Hepatocyte (in vitro differentiated cells): ENCODE results near the gene GBX1. TPM values are rescaled to one million over a fixed set of nuclear protein-coding genes. Genes with fewer than 3 reads are reported as not detected.

ENCODE experiments used
- DNase-seq: peaks from one replicate; pipeline ENCODE4 v3.0.0-alpha.2; 2016; ENCODE audit warnings: low spot score
- H2AFZ ChIP-seq: fragments of 200-600 bp; sonication (generic); 2 replicates; pipeline ENCODE4 v1.6.0; 2016; ENCODE audit warnings: antibody characterized with exemption, mild to moderate bottlenecking
- H3K27ac ChIP-seq: fragments of 200-600 bp; sonication (generic); 2 replicates; pipeline ENCODE4 v1.5.1; 2016; ENCODE audit warnings: mild to moderate bottlenecking
- H3K27me3 ChIP-seq: fragments of 200-600 bp; sonication (generic); 2 replicates; pipeline ENCODE4 v1.6.1; 2016
- H3K36me3 ChIP-seq: fragments of 200-600 bp; sonication (generic); replicated peaks from 2 replicates; pipeline ENCODE4 v1.5.1; 2016; ENCODE audit warnings: low read depth; ENCODE audit not compliant: insufficient read depth
- H3K4me1 ChIP-seq: fragments of 200-600 bp; sonication (generic); 2 replicates; pipeline ENCODE4 v1.5.1; 2016; ENCODE audit warnings: mild to moderate bottlenecking, moderate library complexity; ENCODE audit not compliant: insufficient read depth
- H3K4me2 ChIP-seq: fragments of 200-600 bp; sonication (generic); 2 replicates; pipeline ENCODE4 v1.6.0; 2016
- H3K4me3 ChIP-seq: fragments of 200-600 bp; sonication (generic); 2 replicates; pipeline ENCODE4 v1.5.1; 2016; ENCODE audit warnings: mild to moderate bottlenecking
- H3K79me2 ChIP-seq: fragments of 200-600 bp; sonication (generic); 2 replicates; pipeline ENCODE4 v1.6.0; 2017; ENCODE audit warnings: mild to moderate bottlenecking
- H3K9me2 ChIP-seq: fragments of 200-600 bp; sonication (generic); replicated peaks from 2 replicates; pipeline ENCODE4 v1.6.0; 2017; ENCODE audit warnings: mild to moderate bottlenecking; ENCODE audit not compliant: insufficient read depth
- H3K9me3 ChIP-seq: fragments of 200-600 bp; sonication (generic); 2 replicates; pipeline ENCODE4 v1.5.1; 2016; ENCODE audit warnings: low read depth, mild to moderate bottlenecking
- H4K20me1 ChIP-seq: fragments of 200-600 bp; sonication (generic); 2 replicates; pipeline ENCODE4 v1.6.0; 2016; ENCODE audit warnings: mild to moderate bottlenecking; ENCODE audit not compliant: insufficient read depth, poor library complexity, severe bottlenecking
- EZH2 ChIP-seq: fragments of 200-600 bp; sonication (generic); IDR thresholded peaks from 2 replicates; pipeline ENCODE4 v1.6.1; 2016; ENCODE audit warnings: antibody characterized with exemption, mild to moderate bottlenecking, borderline replicate concordance
- EZH2phosphoT487 ChIP-seq: fragments of 200-600 bp; sonication (generic); IDR thresholded peaks from one replicate; pipeline ENCODE4 v1.6.1; 2018; ENCODE audit warnings: antibody characterized with exemption, mild to moderate bottlenecking, low read depth, moderate library complexity; ENCODE audit not compliant: unreplicated experiment, severe bottlenecking
- WGBS: methylation state at CpG from one replicate; pipeline ENCODE4 v1.1.6; 2016; ENCODE audit warnings: low lambda C conversion rate; ENCODE audit errors: missing lambda C conversion rate; 5-methylcytosine and 5-hydroxymethylcytosine counted together
- polyA plus RNA-seq: library from polyadenylated mRNA; unstranded; fragments of >200 nt; fragmentation: Nextera tagmentation; extraction: Ambion mirVana; gene quantifications from 2 replicates; pipeline ENCODE4 v1.2.1, GENCODE V29; 2016
- total RNA-seq: library from RNA; depleted of rRNA; stranded (reverse); fragments of >200 nt; gene quantifications from 2 replicates; pipeline ENCODE4 v1.2.3, GENCODE V29; 2014
- TF ChIP-seq, protein P1 (sequence below): fragments of 200-600 bp; sonication (generic); IDR thresholded peaks from 2 replicates; pipeline ENCODE4 v1.5.1; 2016; ENCODE audit warnings: antibody characterized with exemption, mild to moderate bottlenecking; ENCODE audit not compliant: poor library complexity

The GBX1 gene
- total and polyA plus RNA-seq, 2 experiments from 2014 or later = not detected

- H3K36me3 ChIP-seq = no peaks in the 10 kb centered on the region
- DNase-seq = no peak
- H3K79me2 ChIP-seq = peaks cover 89% of the 10 kb centered on the region
- H2AFZ ChIP-seq = no peak overlapping the region
- peaks cover 82% of the 10 kb centered on the region for H4K20me1 ChIP-seq
- TF ChIP-seq EZH2phosphoT487 (no peak), EZH2 (no peak)
- TF ChIP-seq, protein P1, sequence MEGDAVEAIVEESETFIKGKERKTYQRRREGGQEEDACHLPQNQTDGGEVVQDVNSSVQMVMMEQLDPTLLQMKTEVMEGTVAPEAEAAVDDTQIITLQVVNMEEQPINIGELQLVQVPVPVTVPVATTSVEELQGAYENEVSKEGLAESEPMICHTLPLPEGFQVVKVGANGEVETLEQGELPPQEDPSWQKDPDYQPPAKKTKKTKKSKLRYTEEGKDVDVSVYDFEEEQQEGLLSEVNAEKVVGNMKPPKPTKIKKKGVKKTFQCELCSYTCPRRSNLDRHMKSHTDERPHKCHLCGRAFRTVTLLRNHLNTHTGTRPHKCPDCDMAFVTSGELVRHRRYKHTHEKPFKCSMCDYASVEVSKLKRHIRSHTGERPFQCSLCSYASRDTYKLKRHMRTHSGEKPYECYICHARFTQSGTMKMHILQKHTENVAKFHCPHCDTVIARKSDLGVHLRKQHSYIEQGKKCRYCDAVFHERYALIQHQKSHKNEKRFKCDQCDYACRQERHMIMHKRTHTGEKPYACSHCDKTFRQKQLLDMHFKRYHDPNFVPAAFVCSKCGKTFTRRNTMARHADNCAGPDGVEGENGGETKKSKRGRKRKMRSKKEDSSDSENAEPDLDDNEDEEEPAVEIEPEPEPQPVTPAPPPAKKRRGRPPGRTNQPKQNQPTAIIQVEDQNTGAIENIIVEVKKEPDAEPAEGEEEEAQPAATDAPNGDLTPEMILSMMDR = no peak
- H3K4me3 ChIP-seq = no peak overlapping the region
- H3K9me2 ChIP-seq = no peaks in the 10 kb centered on the region
- WGBS = 91% methylated on average over 10 of the region's 10 CpGs
- H3K27me3 ChIP-seq = no peaks in the 10 kb centered on the region
- no peak overlapping the region for H3K4me2 ChIP-seq
- no peaks in the 10 kb centered on the region for H3K4me1 ChIP-seq
- H3K9me3 ChIP-seq = no peaks in the 10 kb centered on the region
- H3K27ac ChIP-seq = no peak overlapping the region
These were observed 66.6 kb downstream of the GBX1 start for GRCh38 chr7:151100921-151101320.

DNA sequence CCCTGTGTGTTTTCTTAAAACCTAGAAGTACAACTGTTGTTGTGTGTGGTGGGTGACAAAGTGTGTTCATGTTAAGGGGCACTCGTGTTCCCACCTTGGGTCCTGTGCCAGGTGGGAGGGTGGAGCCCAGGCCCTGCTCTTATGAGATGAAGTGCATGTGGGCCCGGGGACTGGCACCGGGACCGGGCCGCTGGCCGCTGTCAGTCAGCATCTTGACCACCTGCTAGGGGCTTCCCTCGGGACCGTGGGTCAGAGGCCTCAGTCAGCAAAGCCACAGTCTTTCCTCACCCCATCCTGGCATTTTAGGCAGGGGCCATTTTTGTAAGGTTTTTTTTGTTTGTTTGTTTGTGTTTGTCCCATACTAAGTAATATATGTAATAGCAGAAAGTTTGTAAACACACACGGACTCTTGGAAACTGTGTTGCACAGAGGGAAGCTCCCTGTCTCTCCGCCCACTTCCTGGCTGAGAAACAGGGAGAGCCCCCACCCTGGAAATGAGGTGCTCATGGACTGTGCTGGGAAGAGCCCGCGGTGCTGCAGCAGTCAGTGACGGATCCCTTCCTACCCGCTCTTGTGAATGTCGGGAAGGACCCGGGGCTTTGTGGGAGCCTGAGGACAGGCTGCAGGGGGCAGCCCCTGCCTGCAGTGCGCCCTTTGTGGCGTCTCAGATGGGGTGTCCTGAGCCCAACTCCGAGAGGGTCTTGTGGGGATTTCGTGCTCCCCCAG, 67.8 kb downstream of the GBX1 start:
- Histone ChIP-seq H2AFZ (no peak overlapping the region), H3K27ac (no peak overlapping the region), H3K4me2 (no peak overlapping the region), H3K9me2 (no peaks in the 10 kb centered on the region), H3K4me3 (no peak overlapping the region), H3K27me3 (no peaks in the 10 kb centered on the region), H3K79me2 (peaks cover 93% of the 10 kb centered on the region), H3K4me1 (no peaks in the 10 kb centered on the region), H3K36me3 (no peaks in the 10 kb centered on the region), H3K9me3 (no peaks in the 10 kb centered on the region), H4K20me1 (peaks cover 85% of the 10 kb centered on the region)
- no peak for DNase-seq
- WGBS = 92% methylated on average over 20 of the region's 20 CpGs
- TF ChIP-seq, protein P1 = no peak
- TF ChIP-seq EZH2phosphoT487 (no peak), EZH2 (no peak)

Other genes with a start within 250 kb of the GBX1 start
- 8.4 and 9.4 TPM in 2 replicates for gene KCNH2, start 189.4 kb downstream of the GBX1 start, total RNA-seq
- 9.1 and 11.3 TPM in 2 replicates for gene KCNH2, start 189.4 kb downstream of the GBX1 start, polyA plus RNA-seq
- 8.1 and 9.8 TPM in 2 replicates for gene NOS3, start 176.7 kb downstream of the GBX1 start, total RNA-seq
- gene NOS3, start 176.7 kb downstream of the GBX1 start, polyA plus RNA-seq = 15.3 and 17.4 TPM in 2 replicates
- 0.64 and 0.80 TPM in 2 replicates for gene ATG9B, start 143.2 kb downstream of the GBX1 start, total RNA-seq
- gene ATG9B, start 143.2 kb downstream of the GBX1 start, polyA plus RNA-seq = 2.4 and 13.2 TPM in 2 replicates
- gene ABCB8, start 139.2 kb downstream of the GBX1 start, total RNA-seq = 22.6 and 24.4 TPM in 2 replicates
- 32.6 and 41.2 TPM in 2 replicates for gene ABCB8, start 139.2 kb downstream of the GBX1 start, polyA plus RNA-seq
- 2.9 and 4.5 TPM in 2 replicates for gene ASIC3, start 119.2 kb downstream of the GBX1 start, total RNA-seq
- 2.1 and 7.0 TPM in 2 replicates for gene ASIC3, start 119.2 kb downstream of the GBX1 start, polyA plus RNA-seq
- 15.2 and 17.4 TPM in 2 replicates for gene CDK5, start 109.8 kb downstream of the GBX1 start, total RNA-seq
- gene CDK5, start 109.8 kb downstream of the GBX1 start, polyA plus RNA-seq = 29.4 and 39.4 TPM in 2 replicates
- gene SLC4A2, start 108.1 kb downstream of the GBX1 start, total RNA-seq = 153 and 188 TPM in 2 replicates
- gene SLC4A2, start 108.1 kb downstream of the GBX1 start, polyA plus RNA-seq = 167 and 175 TPM in 2 replicates
- 105 and 107 TPM in 2 replicates for gene FASTK, start 86.9 kb downstream of the GBX1 start, total RNA-seq
- 193 and 202 TPM in 2 replicates for gene FASTK, start 86.9 kb downstream of the GBX1 start, polyA plus RNA-seq
- gene TMUB1, start 84.2 kb downstream of the GBX1 start, total RNA-seq = 40.5 and 45.0 TPM in 2 replicates
- 83.1 and 91.9 TPM in 2 replicates for gene TMUB1, start 84.2 kb downstream of the GBX1 start, polyA plus RNA-seq
- gene AGAP3, start 81.2 kb downstream of the GBX1 start, total RNA-seq = 23.7 and 44.0 TPM in 2 replicates
- 56.7 and 63.5 TPM in 2 replicates for gene AGAP3, start 81.2 kb downstream of the GBX1 start, polyA plus RNA-seq
- gene ASB10, start 19.6 kb upstream of the GBX1 start, total RNA-seq = not detected in 2 replicates
- gene ASB10, start 19.6 kb upstream of the GBX1 start, polyA plus RNA-seq = not detected in 2 replicates
- not detected in 2 replicates for gene H2BK1, start 42.8 kb upstream of the GBX1 start, total RNA-seq
- gene H2BK1, start 42.8 kb upstream of the GBX1 start, polyA plus RNA-seq = not detected in 2 replicates
- gene ABCF2, start 59.5 kb upstream of the GBX1 start, total RNA-seq = 35.3 and 35.8 TPM in 2 replicates
- 25.6 and 32.9 TPM in 2 replicates for gene ABCF2, start 59.5 kb upstream of the GBX1 start, polyA plus RNA-seq
- gene CHPF2, start 64.8 kb upstream of the GBX1 start, total RNA-seq = 36.9 and 51.0 TPM in 2 replicates
- 68.2 and 70.0 TPM in 2 replicates for gene CHPF2, start 64.8 kb upstream of the GBX1 start, polyA plus RNA-seq
- gene SMARCD3, start 81.0 kb upstream of the GBX1 start, total RNA-seq = 38.0 and 42.4 TPM in 2 replicates
- 73.1 and 111 TPM in 2 replicates for gene SMARCD3, start 81.0 kb upstream of the GBX1 start, polyA plus RNA-seq
- 38.6 and 42.5 TPM in 2 replicates for gene NUB1, start 174.1 kb upstream of the GBX1 start, total RNA-seq
- 22.6 and 28.4 TPM in 2 replicates for gene NUB1, start 174.1 kb upstream of the GBX1 start, polyA plus RNA-seq
- gene WDR86, start 242.3 kb upstream of the GBX1 start, total RNA-seq = 10.6 and 15.5 TPM in 2 replicates
- gene WDR86, start 242.3 kb upstream of the GBX1 start, polyA plus RNA-seq = 12.4 and 19.1 TPM in 2 replicates